GM06990 (cell line): Measurements from ENCODE around the gene AGER.

Source experiments
- DNase-seq: peaks from one replicate; pipeline ENCODE4 v3.0.0-alpha.2; 2011; ENCODE audit not compliant: insufficient read length; ENCODE audit errors: extremely low read depth
- H3K27me3 ChIP-seq: replicated peaks from 2 replicates; pipeline ENCODE4 v1.6.0; 2011; ENCODE audit warnings: low read length; ENCODE audit not compliant: control insufficient read depth, insufficient read depth
- H3K36me3 ChIP-seq: 2 replicates; pipeline ENCODE4 v1.5.1; 2011; ENCODE audit warnings: low read length; ENCODE audit not compliant: control insufficient read depth, insufficient read depth
- H3K4me3 ChIP-seq: replicated peaks from 2 replicates; pipeline ENCODE4 v1.5.1; 2011; ENCODE audit warnings: low read depth, mild to moderate bottlenecking, control low read depth, low read length
- TF ChIP-seq, protein P1 (sequence below): IDR thresholded peaks from 2 replicates; pipeline ENCODE4 v1.5.1; 2011; ENCODE audit warnings: low read length, control low read depth, mild to moderate bottlenecking, inconsistent platforms; ENCODE audit not compliant: insufficient read depth, poor library complexity, severe bottlenecking

AGER gene

DNA sequence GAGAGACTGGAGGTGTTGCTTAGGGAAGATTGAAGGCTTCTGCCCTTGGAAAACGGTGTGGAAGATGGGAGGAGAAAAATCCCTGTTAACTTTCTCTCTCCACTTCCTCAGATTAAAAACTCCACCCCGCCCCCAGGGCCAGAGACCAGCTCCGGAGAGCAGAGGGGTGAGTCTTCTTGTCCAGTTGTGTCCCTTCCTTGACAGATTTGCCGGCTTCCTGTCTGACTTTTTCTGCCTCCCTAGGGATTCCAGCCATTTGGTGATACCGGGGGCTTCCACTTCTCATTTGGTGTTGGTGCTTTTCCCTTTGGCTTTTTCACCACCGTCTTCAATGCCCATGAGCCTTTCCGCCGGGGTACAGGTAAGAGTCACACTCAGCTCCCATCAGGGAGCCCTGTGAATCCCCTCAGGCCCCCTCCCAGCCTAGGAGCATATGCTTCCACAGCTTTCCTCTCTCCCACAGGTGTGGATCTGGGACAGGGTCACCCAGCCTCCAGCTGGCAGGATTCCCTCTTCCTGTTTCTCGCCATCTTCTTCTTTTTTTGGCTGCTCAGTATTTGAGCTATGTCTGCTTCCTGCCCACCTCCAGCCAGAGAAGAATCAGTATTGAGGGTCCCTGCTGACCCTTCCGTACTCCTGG lies 4.2 kb downstream of the AGER start:
- Histone ChIP-seq H3K27me3 (no peaks in the 10 kb centered on the region), H3K4me3 (no peak overlapping the region; the same call in 1 of the 2 replicates), H3K36me3 (peaks cover 21% of the 10 kb centered on the region)
- no peak for DNase-seq
- TF ChIP-seq, protein P1, sequence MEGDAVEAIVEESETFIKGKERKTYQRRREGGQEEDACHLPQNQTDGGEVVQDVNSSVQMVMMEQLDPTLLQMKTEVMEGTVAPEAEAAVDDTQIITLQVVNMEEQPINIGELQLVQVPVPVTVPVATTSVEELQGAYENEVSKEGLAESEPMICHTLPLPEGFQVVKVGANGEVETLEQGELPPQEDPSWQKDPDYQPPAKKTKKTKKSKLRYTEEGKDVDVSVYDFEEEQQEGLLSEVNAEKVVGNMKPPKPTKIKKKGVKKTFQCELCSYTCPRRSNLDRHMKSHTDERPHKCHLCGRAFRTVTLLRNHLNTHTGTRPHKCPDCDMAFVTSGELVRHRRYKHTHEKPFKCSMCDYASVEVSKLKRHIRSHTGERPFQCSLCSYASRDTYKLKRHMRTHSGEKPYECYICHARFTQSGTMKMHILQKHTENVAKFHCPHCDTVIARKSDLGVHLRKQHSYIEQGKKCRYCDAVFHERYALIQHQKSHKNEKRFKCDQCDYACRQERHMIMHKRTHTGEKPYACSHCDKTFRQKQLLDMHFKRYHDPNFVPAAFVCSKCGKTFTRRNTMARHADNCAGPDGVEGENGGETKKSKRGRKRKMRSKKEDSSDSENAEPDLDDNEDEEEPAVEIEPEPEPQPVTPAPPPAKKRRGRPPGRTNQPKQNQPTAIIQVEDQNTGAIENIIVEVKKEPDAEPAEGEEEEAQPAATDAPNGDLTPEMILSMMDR = no peak

DNA sequence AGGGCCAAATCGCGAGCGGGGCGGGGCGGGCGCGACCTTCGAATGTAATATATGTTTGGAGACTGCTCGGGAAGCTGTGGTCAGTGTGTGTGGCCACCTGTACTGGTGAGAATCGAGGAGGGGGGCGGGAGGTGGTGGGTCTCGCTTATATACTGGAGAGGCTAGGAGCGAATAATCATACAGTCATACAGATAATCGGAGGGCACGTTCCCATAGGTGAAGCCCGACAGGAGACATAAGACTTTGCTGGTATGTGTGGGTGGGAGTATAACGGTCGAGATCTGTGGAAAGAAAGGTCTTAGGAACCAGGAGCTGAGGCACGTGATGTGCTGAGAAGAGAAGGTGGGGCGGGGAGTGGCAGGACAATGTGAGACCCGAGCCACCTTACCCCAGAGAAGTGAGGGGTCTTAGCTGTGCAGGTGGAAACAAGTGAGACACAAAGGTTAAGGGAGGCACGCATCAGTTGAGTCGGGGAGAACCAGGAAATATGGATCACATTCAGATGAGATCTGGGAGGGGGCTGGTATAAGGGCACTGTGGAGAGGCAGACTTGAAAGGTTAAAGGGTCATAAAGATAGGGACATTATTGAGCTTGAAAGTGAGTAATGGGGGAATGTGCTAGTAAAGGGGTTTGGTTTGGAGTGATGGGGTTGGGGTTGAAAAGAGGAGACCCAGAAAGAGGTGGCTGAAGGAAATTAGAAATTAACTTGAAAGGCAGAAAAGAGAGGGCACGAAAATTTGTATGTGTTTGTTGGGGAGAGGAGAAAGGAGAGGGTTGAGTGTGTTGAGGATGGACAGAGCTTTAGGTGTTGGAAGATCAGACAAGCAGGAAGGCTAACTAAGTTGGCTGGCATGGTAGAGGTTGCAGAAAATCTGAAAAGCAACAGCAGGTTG lies 5.3 kb downstream of the AGER start:
- DNase-seq = no peak

DNA sequence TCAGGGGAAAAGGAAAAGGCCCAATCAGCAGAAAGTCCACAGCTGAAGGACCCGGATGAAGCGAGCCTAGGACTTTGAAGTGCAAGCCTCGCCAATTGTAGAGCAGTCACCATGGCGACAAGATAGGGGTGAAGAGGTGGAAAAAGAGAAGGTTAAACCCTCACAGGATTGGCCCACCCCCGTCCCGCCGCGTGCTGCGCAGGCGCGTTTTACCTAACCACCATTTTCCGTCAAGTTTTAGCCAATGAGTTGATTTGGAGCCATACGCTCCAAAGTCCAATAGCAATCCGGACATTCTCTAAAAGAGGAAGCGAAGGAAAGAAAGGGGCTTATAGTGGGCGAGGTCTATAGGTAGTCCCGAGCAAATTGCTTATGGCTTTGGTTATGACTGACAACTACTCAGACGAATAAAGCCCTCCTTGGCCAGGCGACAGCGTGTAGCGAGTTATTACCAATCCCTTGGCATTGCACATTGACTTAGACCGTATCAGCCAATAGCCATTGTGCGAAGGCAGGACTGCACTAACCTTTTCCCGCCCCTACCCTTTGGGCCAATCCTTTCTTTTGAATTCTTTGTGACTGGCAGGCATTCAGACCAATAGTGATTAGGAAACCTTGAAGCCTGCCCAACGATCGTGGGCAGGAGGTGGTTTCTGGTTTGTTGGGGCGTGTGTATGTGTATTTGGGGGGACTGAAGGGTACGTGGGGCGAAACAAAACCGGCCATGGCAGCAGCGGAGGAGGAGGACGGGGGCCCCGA lies 6.1 kb downstream of the AGER start, which contains the start of gene RNF5:
RNF5 (plus strand) TSS at position 618 of the 759 bp plus-strand sequence; CDS start at position 725, 107 bp downstream.
- DNase-seq = peak; percentile 99
- peaks cover 14% of the 10 kb centered on the region for H3K36me3 ChIP-seq
- TF ChIP-seq, protein P1 = no peak
- H3K4me3 ChIP-seq = peak within 1 kb of the TSS; percentile 92
- no peaks in the 10 kb centered on the region for H3K27me3 ChIP-seq

More for the DNA sequence above, 5.3 kb downstream of the AGER start:
- Histone ChIP-seq H3K27me3 (no peaks in the 10 kb centered on the region), H3K4me3 (peak overlapping the region; percentile 70), H3K36me3 (peaks cover 21% of the 10 kb centered on the region)
- TF ChIP-seq, protein P1 = no peak

DNA sequence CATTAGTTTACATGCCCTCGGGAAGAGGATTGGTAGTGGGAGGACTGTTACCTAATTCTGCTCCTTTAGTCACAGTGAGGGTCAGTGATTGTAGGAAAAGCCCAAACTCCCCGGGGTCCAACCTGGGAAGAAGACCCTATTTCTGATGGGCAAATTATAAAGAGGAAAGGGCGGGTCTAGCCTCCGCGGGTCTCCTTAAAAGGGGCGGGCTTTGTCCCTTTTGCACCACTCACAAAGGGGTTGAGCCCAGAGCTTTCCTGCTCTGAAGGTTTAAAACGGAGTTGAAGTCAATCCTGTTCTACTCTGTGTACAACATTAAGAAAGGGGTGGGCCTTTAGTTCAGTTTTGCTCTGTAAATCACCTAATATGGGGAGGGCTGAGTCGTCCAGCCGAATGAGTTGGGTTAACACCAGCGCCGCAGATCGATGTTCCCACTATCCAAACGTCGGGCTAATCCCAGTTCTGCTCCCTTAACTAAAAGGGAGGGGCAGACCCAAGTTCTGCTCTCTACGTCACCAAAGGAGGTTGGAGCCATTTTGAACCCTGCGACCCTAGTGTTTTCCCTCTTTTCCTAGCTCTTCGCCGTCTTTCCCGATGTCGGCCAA lies 6.8 kb downstream of the AGER start:
- no peaks in the 10 kb centered on the region for H3K27me3 ChIP-seq
- H3K36me3 ChIP-seq = peaks cover 9% of the 10 kb centered on the region; the same call in 1 of the 2 replicates
- DNase-seq = no peak
- H3K4me3 ChIP-seq = peak overlapping the region; percentile 92
- TF ChIP-seq, protein P1 = no peak

DNA sequence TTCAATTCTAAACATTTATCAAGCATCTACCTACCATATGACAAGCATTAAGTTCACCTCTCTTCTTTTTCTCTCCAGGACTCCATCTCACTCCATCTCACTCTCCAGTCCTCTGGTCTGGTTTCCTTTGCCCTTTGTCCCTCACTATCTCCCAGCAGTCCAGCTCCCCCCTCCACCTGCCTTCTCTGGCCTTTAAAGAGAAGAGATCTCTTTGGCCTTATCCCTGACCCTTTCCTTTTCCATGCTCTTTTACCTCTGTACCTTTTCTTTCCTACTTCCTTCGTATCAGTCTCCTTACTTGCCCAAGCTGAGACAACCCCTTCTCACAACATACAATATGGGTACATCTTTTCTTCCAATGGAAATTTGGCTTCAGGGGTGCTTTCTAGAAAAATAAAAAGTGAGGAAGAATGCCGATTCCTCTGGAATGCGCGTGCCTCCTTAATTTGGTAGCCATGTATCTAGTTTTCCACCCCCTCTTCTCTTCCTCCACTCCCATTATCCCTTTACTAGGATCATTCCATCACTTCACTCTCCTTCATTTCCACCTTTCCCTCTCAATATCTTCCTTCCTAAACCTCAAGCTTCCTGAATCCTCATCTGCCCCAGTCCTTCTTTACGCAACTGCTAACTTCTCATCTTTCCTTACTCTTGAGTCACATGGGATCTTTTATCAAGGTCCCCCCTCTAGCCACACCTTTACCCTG lies 7.4 kb downstream of the AGER start:
- TF ChIP-seq, protein P1 = no peak
- H3K4me3 ChIP-seq = peak overlapping the region; percentile 92
- peaks cover 7% of the 10 kb centered on the region; the same call in 1 of the 2 replicates for H3K36me3 ChIP-seq
- H3K27me3 ChIP-seq = no peaks in the 10 kb centered on the region
- DNase-seq = no peak
